NCI-H187 treated with DMSO at 0.1 percent for 48 hours (cell line): Measurements from ENCODE around the gene MBOAT2.
"Not testable (repeated sequence)": the region's sequence is repeated elsewhere in the genome, so short reads cannot be mapped to it uniquely, and the experiment has no call there.

Experiments
- DNase-seq: peaks from one replicate; lab custom pipeline; 2025; lab: John Stamatoyannopoulos, UW

Gene MBOAT2

GRCh38 chr2:9003616-9004337, at the start of gene MBOAT2:
Gene MBOAT2 (minus strand): TSS chr2:9003684. CDS start chr2:9003614, 70 bp downstream.
- DNase-seq: peak; percentile 75

GRCh38 chr2:9052821-9053533, 49.5 kb upstream of the MBOAT2 start:
- DNase-seq: no peak

GRCh38 chr2:9051451-9051850, 48.0 kb upstream of the MBOAT2 start:
- DNase-seq: not testable (repeated sequence)

GRCh38 chr2:9050122-9050809, 46.8 kb upstream of the MBOAT2 start:
- no peak for DNase-seq

- DNase-seq: no peak
Observed at GRCh38 chr2:9045595-9045994, 42.1 kb upstream of the MBOAT2 start.

- DNase-seq: not testable (repeated sequence)
Observed at GRCh38 chr2:9043491-9043890, 40.0 kb upstream of the MBOAT2 start.

GRCh38 chr2:9037166-9037565, 33.7 kb upstream of the MBOAT2 start:
- DNase-seq: no peak

GRCh38 chr2:9033385-9034168, 30.1 kb upstream of the MBOAT2 start:
- no peak for DNase-seq

GRCh38 chr2:9032536-9033255, 29.2 kb upstream of the MBOAT2 start:
- DNase-seq: no peak

- DNase-seq: no peak
Observed at GRCh38 chr2:9032121-9032520, 28.6 kb upstream of the MBOAT2 start.

GRCh38 chr2:9031246-9031645, 27.8 kb upstream of the MBOAT2 start:
- DNase-seq: no peak

- DNase-seq: no peak
Observed at GRCh38 chr2:9030841-9031240, 27.4 kb upstream of the MBOAT2 start.

- no peak for DNase-seq
Observed at GRCh38 chr2:9030190-9030589, 26.7 kb upstream of the MBOAT2 start.

GRCh38 chr2:9029721-9030120, 26.2 kb upstream of the MBOAT2 start:
- no peak for DNase-seq

- no peak for DNase-seq
Observed at GRCh38 chr2:9027884-9028283, 24.4 kb upstream of the MBOAT2 start.

- DNase-seq: no peak
Observed at GRCh38 chr2:9025746-9026145, 22.3 kb upstream of the MBOAT2 start.

GRCh38 chr2:9024575-9024974, 21.1 kb upstream of the MBOAT2 start:
- DNase-seq: no peak

GRCh38 chr2:9021563-9022211, 18.2 kb upstream of the MBOAT2 start:
- no peak for DNase-seq

GRCh38 chr2:9020267-9020666, 16.8 kb upstream of the MBOAT2 start:
- DNase-seq: no peak

GRCh38 chr2:9018534-9018933, 15.1 kb upstream of the MBOAT2 start:
- DNase-seq: no peak

GRCh38 chr2:9018109-9018508, 14.6 kb upstream of the MBOAT2 start:
- DNase-seq: no peak
